Fibroblast of skin of left biceps (primary cell): Measurements from ENCODE around the gene ADCY5.

Source experiments
- DNase-seq, 2 experiments: peaks; one replicate each; pipeline ENCODE4 v3.0.0-alpha.2; 2013; ENCODE audit warnings: low read depth in 2 of 2

ADCY5 gene

GRCh38 chr3:123286308-123287023, 162.4 kb downstream of the ADCY5 start:
- peak in 1 of 2 experiments; percentile 13 for DNase-seq

- DNase-seq = no peak
Measured at GRCh38 chr3:123285931-123286307, 163.0 kb downstream of the ADCY5 start.

GRCh38 chr3:123285479-123285878, 163.4 kb downstream of the ADCY5 start:
- no peak for DNase-seq

GRCh38 chr3:123285066-123285465, 163.8 kb downstream of the ADCY5 start:
- DNase-seq = no peak

- no peak for DNase-seq
Measured at GRCh38 chr3:123284399-123285010, 164.4 kb downstream of the ADCY5 start.

GRCh38 chr3:123283657-123284398, 165.1 kb downstream of the ADCY5 start:
- DNase-seq = no peak

GRCh38 chr3:123283074-123283473, 165.8 kb downstream of the ADCY5 start:
- no peak for DNase-seq

GRCh38 chr3:123282461-123282860, 166.4 kb downstream of the ADCY5 start:
- no peak for DNase-seq

- DNase-seq = no peak
Measured at GRCh38 chr3:123281929-123282328, 167.0 kb downstream of the ADCY5 start.

- DNase-seq = no peak
Measured at GRCh38 chr3:123281406-123281805, 167.5 kb downstream of the ADCY5 start.

- DNase-seq = no peak
Measured at GRCh38 chr3:123279121-123279520, 169.8 kb downstream of the ADCY5 start.

- DNase-seq = no peak
Measured at GRCh38 chr3:123278446-123278845, 170.4 kb downstream of the ADCY5 start.

- no peak for DNase-seq
Measured at GRCh38 chr3:123277106-123277505, 171.8 kb downstream of the ADCY5 start.

- DNase-seq = no peak
Measured at GRCh38 chr3:123276346-123277006, 172.4 kb downstream of the ADCY5 start.

- no peak for DNase-seq
Measured at GRCh38 chr3:123275691-123276090, 173.2 kb downstream of the ADCY5 start.

- DNase-seq = no peak
Measured at GRCh38 chr3:123272547-123272946, 176.3 kb downstream of the ADCY5 start.

- no peak for DNase-seq
Measured at GRCh38 chr3:123271466-123272159, 177.3 kb downstream of the ADCY5 start.

- no peak for DNase-seq
Measured at GRCh38 chr3:123270818-123271217, 178.1 kb downstream of the ADCY5 start.

- DNase-seq = no peak
Measured at GRCh38 chr3:123267821-123268220, 181.1 kb downstream of the ADCY5 start.

- DNase-seq = no peak
Measured at GRCh38 chr3:123263941-123264340, 184.9 kb downstream of the ADCY5 start.

GRCh38 chr3:123262868-123263267, 186.0 kb downstream of the ADCY5 start:
- DNase-seq = no peak

GRCh38 chr3:123262226-123262625, 186.7 kb downstream of the ADCY5 start:
- no peak for DNase-seq
